MM.1S (cell line): Measurements from ENCODE around the gene C10orf53.

ENCODE experiments used
- EZH2 ChIP-seq: fragments of 300-600 bp; sonication (generic); optimal IDR thresholded peaks from 2 replicates; pipeline ENCODE3; 2017; ENCODE audit warnings: low read depth, mild to moderate bottlenecking, antibody characterized with exemption, low read length, mixed read lengths
- EZH2phosphoT487 ChIP-seq: fragments of 300-600 bp; sonication (generic); IDR thresholded peaks from 2 replicates; pipeline ENCODE4 v1.6.1; 2018; ENCODE audit warnings: antibody characterized with exemption, low read length
- TF ChIP-seq, protein P1 (sequence below): fragments of 300-600 bp; sonication (generic); IDR thresholded peaks from 2 replicates; pipeline ENCODE4 v1.5.1; 2016; ENCODE audit warnings: antibody characterized with exemption, low read length, mixed read lengths

DNA sequence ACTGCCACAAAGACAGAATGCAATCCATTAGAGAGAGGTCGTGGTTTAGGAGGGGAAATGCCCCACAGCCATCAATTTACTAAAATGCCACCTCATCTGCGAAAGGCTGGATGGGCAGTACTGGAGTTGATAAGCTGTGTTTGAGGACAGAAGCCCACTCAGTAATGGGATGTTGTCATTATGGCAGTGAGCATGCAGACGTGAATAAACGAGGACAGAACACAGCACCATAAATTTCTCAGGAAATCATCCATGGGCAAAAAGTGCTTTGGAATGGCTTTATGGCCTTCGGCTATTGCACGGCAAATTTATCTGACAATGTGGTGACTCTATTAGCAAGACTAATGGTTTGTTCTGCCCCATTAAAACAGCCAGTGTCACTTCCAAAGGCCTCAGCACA lies 15.9 kb upstream of the C10orf53 start:
- TF ChIP-seq, protein P1, sequence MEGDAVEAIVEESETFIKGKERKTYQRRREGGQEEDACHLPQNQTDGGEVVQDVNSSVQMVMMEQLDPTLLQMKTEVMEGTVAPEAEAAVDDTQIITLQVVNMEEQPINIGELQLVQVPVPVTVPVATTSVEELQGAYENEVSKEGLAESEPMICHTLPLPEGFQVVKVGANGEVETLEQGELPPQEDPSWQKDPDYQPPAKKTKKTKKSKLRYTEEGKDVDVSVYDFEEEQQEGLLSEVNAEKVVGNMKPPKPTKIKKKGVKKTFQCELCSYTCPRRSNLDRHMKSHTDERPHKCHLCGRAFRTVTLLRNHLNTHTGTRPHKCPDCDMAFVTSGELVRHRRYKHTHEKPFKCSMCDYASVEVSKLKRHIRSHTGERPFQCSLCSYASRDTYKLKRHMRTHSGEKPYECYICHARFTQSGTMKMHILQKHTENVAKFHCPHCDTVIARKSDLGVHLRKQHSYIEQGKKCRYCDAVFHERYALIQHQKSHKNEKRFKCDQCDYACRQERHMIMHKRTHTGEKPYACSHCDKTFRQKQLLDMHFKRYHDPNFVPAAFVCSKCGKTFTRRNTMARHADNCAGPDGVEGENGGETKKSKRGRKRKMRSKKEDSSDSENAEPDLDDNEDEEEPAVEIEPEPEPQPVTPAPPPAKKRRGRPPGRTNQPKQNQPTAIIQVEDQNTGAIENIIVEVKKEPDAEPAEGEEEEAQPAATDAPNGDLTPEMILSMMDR = no peak
- TF ChIP-seq EZH2phosphoT487 = no peak
- no peak for TF ChIP-seq EZH2
